Measurements from ENCODE around the gene PCDHGB4. TPM values are rescaled to one million over a fixed set of nuclear protein-coding genes. Genes with fewer than 3 reads are reported as not detected.

PCDHGB4 gene
- total and polyA plus RNA-seq, 2 of the 13 experiments (the other 11 are each of a cell fraction or from before 2014, with no cell fraction given): 1.7 to 3.3 TPM

DNA sequence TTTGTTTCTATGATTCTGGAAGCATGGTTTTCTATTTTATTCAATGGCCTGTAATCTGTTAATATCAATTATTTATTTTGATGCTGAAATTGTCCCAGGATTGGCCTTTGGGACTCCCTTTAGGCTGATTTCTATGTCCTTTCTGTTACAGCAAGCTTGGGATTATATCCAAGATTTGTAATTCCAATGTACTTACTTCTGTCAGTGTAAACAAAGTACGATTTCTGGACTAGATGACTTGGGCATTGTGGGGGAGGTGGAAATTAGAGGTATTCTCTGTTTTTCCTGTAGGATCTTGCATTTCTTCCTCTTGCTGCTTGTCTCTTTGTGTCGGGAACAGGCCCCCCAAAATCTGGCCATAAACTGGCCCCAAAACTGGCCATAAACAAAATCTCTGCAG, 46.5 kb downstream of the PCDHGB4 start:
- Histone ChIP-seq H3K27me3 (ENCODE audit: control insufficient read depth in 1 of 2, insufficient read depth in 2 of 2, low read length in 2 of 2) (no peaks in the 10 kb centered on the region), H3K9ac (ENCODE audit: insufficient read depth, low read depth, low read length) (no peak overlapping the region), H3K79me2 (ENCODE audit: insufficient read depth, low read length) (no peaks in the 10 kb centered on the region), H4K20me1 (ENCODE audit: insufficient read depth, low read length) (no peaks in the 10 kb centered on the region), H3K36me3 (replicated peaks in 1 of 2; ENCODE audit: control insufficient read depth in 1 of 2, insufficient read depth in 2 of 2, low read length in 2 of 2) (no peaks in the 10 kb centered on the region), H3K27ac (ENCODE audit: extremely low read length, insufficient read depth, low read length) (no peak overlapping the region), H3K4me3 (replicated peaks in 1 of 3; ENCODE audit: insufficient read depth in 1 of 3, low read depth in 2 of 3, low read length in 3 of 3) (no peak overlapping the region), H3K4me1 (ENCODE audit: insufficient read depth, low read length) (no peaks in the 10 kb centered on the region), H3K9me3 (ENCODE audit: low read length) (peaks cover 19% of the 10 kb centered on the region; the same call in 1 of the 2 replicates), H3K4me2 (ENCODE audit: low read depth, low read length) (no peak overlapping the region), H2AFZ (ENCODE audit: low read length) (no peak overlapping the region)
- in situ Hi-C loops (cut with HindIII; ENCODE audit: extremely low pct_ligation_motif_present, low pct_unique_long_range_greater_than_20kb) (no loop called here), intact Hi-C loops (cut with micrococcal nuclease; ENCODE audit: unreplicated experiment) (no loop called here)
- no peak for DNase-seq (ENCODE audit: low spot score)
- CTCF ChIA-PET (ENCODE audit: low intra/inter-chr PET ratio, low total read pairs): no interaction called here
- ATAC-seq: no peak
- POLR2A ChIA-PET: no interaction called here
- WGBS (ENCODE audit: low lambda C conversion rate): 25% methylated on average over 2 of the region's 2 CpGs
- BruUV-seq (replicated peaks): no TSS peak
- no peak for FAIRE-seq
- TF ChIP-seq SIX4 (CRISPR knock-in tag; IDR thresholded peaks at IDR 0.05) (no peak), GRHL1 (CRISPR knock-in tag; conservative IDR thresholded peaks at IDR 0.05) (no peak), ATF1 (CRISPR knock-in tag; IDR thresholded peaks at IDR 0.05) (no peak), ZNF143 (CRISPR knock-in tag; IDR thresholded peaks at IDR 0.05) (no peak), YY1 (IDR thresholded peaks at IDR 0.05; ENCODE audit: insufficient read depth, insufficient replicate concordance, low read depth, low read length) (no peak), ZNF235 (CRISPR knock-in tag; IDR thresholded peaks at IDR 0.05; ENCODE audit: borderline replicate concordance) (no peak), BCL3 (CRISPR knock-in tag; IDR thresholded peaks at IDR 0.05) (no peak), ZNF747 (CRISPR knock-in tag; IDR thresholded peaks at IDR 0.05; ENCODE audit: borderline replicate concordance) (no peak), HHEX (CRISPR knock-in tag; IDR thresholded peaks at IDR 0.05) (no peak), ZNF264 (CRISPR knock-in tag; IDR thresholded peaks at IDR 0.05) (no peak), ZNF33B (CRISPR knock-in tag; IDR thresholded peaks at IDR 0.05) (no peak), HOXA7 (CRISPR knock-in tag; IDR thresholded peaks at IDR 0.05) (no peak)
- TF ChIP-seq, protein P1, sequence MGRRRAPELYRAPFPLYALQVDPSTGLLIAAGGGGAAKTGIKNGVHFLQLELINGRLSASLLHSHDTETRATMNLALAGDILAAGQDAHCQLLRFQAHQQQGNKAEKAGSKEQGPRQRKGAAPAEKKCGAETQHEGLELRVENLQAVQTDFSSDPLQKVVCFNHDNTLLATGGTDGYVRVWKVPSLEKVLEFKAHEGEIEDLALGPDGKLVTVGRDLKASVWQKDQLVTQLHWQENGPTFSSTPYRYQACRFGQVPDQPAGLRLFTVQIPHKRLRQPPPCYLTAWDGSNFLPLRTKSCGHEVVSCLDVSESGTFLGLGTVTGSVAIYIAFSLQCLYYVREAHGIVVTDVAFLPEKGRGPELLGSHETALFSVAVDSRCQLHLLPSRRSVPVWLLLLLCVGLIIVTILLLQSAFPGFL (CRISPR knock-in tag; IDR thresholded peaks at IDR 0.05): no peak
- TF ChIP-seq, protein P2, sequence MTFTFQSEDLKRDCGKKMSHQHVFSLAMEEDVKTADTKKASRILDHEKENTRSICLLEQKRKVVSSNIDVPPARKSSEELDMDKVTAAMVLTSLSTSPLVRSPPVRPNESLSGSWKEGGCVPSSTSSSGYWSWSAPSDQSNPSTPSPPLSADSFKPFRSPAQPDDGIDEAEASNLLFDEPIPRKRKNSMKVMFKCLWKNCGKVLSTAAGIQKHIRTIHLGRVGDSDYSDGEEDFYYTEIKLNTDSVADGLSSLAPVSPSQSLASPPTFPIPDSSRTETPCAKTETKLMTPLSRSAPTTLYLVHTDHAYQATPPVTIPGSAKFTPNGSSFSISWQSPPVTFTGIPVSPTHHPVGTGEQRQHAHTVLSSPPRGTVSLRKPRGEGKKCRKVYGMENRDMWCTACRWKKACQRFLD (CRISPR knock-in tag; IDR thresholded peaks at IDR 0.05; ENCODE audit: borderline replicate concordance): no peak

Data from HepG2 (cell line).